Glutamatergic neuron (in vitro differentiated cells): Measurements from ENCODE around the gene C1QTNF1. TPM values are rescaled to one million over a fixed set of nuclear protein-coding genes. Genes with fewer than 3 reads are reported as not detected.

ENCODE experiments used
- DNase-seq: peaks from one replicate; pipeline ENCODE4 v3.0.0; 2022
- H3K27ac Mint-ChIP-seq: one replicate; pipeline ENCODE4 v1.8.0; 2020; ENCODE audit warnings: mild to moderate bottlenecking, mixed read lengths, inconsistent platforms; ENCODE audit not compliant: unreplicated experiment
- H3K27me3 Mint-ChIP-seq: one replicate; pipeline ENCODE4 v1.8.0; 2020; ENCODE audit warnings: mild to moderate bottlenecking, moderate library complexity, mixed read lengths, inconsistent platforms; ENCODE audit not compliant: unreplicated experiment
- H3K36me3 Mint-ChIP-seq: one replicate; pipeline ENCODE4 v1.8.0; 2020; ENCODE audit warnings: mild to moderate bottlenecking, mixed read lengths, inconsistent platforms; ENCODE audit not compliant: unreplicated experiment
- H3K4me1 Mint-ChIP-seq: one replicate; pipeline ENCODE4 v1.8.0; 2020; ENCODE audit warnings: mild to moderate bottlenecking, low read depth, mixed read lengths, inconsistent platforms; ENCODE audit not compliant: unreplicated experiment
- H3K4me3 Mint-ChIP-seq: one replicate; pipeline ENCODE4 v1.8.0; 2020; ENCODE audit warnings: mild to moderate bottlenecking, mixed read lengths, inconsistent platforms; ENCODE audit not compliant: unreplicated experiment
- H3K9me3 Mint-ChIP-seq: one replicate; pipeline ENCODE4 v1.8.0; 2020; ENCODE audit warnings: mild to moderate bottlenecking, moderate library complexity, mixed read lengths, inconsistent platforms; ENCODE audit not compliant: unreplicated experiment
- CTCF ChIP-seq: fragments of 200-600 bp; sonication (generic); IDR thresholded peaks from one replicate; pipeline ENCODE4 v1.5.0; 2021; ENCODE audit not compliant: partially characterized antibody, unreplicated experiment
- total RNA-seq: library from RNA; stranded (reverse); fragmentation: NEBNext Ultra II Directional; extraction: Animal tissue kit (Norgen Biotek cat#: 25700); gene quantifications from one replicate; pipeline ENCODE4 v1.2.1, GENCODE V29; 2021; ENCODE audit not compliant: unreplicated experiment

Gene C1QTNF1
- total RNA-seq, 1 donor from 2014 or later, result 0.15 TPM

- H3K9me3 Mint-ChIP-seq, result no peaks in the 10 kb centered on the region
- DNase-seq, result no peak
- peaks cover 5% of the 10 kb centered on the region for H3K4me1 Mint-ChIP-seq
Measured at GRCh38 chr17:78993981-78994671, 29.8 kb upstream of the C1QTNF1 start.

GRCh38 chr17:78995022-78995760 is 28.8 kb upstream of the C1QTNF1 start:
- Mint-ChIP-seq H3K9me3 (no peaks in the 10 kb centered on the region), H3K27me3 (peaks cover 7% of the 10 kb centered on the region), H3K4me1 (peaks cover 5% of the 10 kb centered on the region), H3K4me3 (no peak overlapping the region), H3K27ac (no peak overlapping the region), H3K36me3 (peaks cover 10% of the 10 kb centered on the region)
- no peak for TF ChIP-seq CTCF
- no peak for DNase-seq

More at GRCh38 chr17:78993981-78994671, 29.8 kb upstream of the C1QTNF1 start:
- TF ChIP-seq CTCF, result no peak
- no peak overlapping the region for H3K4me3 Mint-ChIP-seq
- H3K27ac Mint-ChIP-seq, result no peak overlapping the region
- H3K36me3 Mint-ChIP-seq, result peaks cover 10% of the 10 kb centered on the region
- H3K27me3 Mint-ChIP-seq, result peaks cover 3% of the 10 kb centered on the region

- Mint-ChIP-seq H3K9me3 (no peaks in the 10 kb centered on the region), H3K4me1 (peaks cover 5% of the 10 kb centered on the region), H3K27ac (no peak overlapping the region), H3K4me3 (no peak overlapping the region), H3K36me3 (peaks cover 10% of the 10 kb centered on the region), H3K27me3 (peaks cover 9% of the 10 kb centered on the region)
- no peak for DNase-seq
- TF ChIP-seq CTCF, result no peak
Measured at GRCh38 chr17:78995761-78996451, 28.1 kb upstream of the C1QTNF1 start.

- DNase-seq, result no peak
- Mint-ChIP-seq H3K36me3 (peaks cover 10% of the 10 kb centered on the region), H3K27ac (no peak overlapping the region), H3K4me1 (peaks cover 5% of the 10 kb centered on the region), H3K4me3 (peak overlapping the region; percentile 30), H3K27me3 (peaks cover 12% of the 10 kb centered on the region), H3K9me3 (no peaks in the 10 kb centered on the region)
- TF ChIP-seq CTCF, result no peak
Measured at GRCh38 chr17:78996781-78997201, 27.2 kb upstream of the C1QTNF1 start.
